GM12878 (cell line): ENCODE results near the gene ARMC6.

Experiments
- CHD2 ChIP-seq: IDR thresholded peaks from 2 replicates; pipeline ENCODE4 v1.6.1; 2011; ENCODE audit warnings: low read depth, low read length, improper control_type of control experiment, borderline replicate concordance
- POLR2A ChIP-seq: IDR thresholded peaks from 2 replicates; pipeline ENCODE4 v1.6.1; 2011; ENCODE audit warnings: low read depth, mild to moderate bottlenecking, low read length
- TF ChIP-seq, protein P1 (sequence below), 3 experiments: IDR thresholded peaks in 2 of 3; conservative IDR thresholded peaks in 1 of 3; 2 replicates each; pipeline ENCODE4 v1.5.1; 2011; ENCODE audit warnings: low read depth in 3 of 3, low read length in 3 of 3, mild to moderate bottlenecking in 3 of 3, control low read depth in 2 of 3, moderate library complexity in 2 of 3, inconsistent platforms in 1 of 3, mixed read lengths in 1 of 3; ENCODE audit not compliant: control insufficient read depth in 2 of 3, insufficient read depth in 1 of 3; ENCODE audit errors: extremely low read depth in 1 of 3
- TF ChIP-seq, protein P2 (sequence below): fragments of 450-650 bp; IDR thresholded peaks from 2 replicates; pipeline ENCODE4 v1.6.1; 2018; ENCODE audit warnings: mild to moderate bottlenecking, low read depth, moderate library complexity; ENCODE audit not compliant: partially characterized antibody

DNA sequence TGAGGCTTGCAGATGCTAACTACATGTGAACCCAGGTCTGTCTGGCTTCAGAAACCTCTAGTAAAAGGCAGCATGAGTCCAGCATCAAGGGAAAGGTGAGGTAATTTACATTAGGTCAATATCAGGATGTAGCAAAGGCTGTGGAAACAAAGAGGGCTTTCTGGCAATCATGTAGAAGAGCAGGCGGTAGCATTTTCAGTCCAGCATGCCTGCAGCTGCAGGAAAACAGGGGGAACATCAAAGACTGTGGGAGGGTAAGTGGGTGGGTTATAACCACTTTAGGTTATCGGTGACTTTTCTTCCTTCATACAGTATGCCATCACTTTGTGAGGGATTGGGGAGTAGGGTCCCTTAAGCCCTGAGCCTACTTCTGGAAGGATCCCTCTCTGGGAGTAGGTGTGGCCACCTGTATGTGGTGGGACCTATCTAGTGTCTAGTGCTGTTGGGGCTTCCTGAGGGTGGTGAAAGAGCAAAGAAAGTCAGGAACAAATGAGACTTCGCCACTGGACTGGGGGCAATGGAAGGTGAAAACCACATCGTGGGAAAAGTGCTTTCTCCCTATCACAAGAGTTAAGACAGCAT is 10.9 kb upstream of the ARMC6 start:
- TF ChIP-seq, protein P1, sequence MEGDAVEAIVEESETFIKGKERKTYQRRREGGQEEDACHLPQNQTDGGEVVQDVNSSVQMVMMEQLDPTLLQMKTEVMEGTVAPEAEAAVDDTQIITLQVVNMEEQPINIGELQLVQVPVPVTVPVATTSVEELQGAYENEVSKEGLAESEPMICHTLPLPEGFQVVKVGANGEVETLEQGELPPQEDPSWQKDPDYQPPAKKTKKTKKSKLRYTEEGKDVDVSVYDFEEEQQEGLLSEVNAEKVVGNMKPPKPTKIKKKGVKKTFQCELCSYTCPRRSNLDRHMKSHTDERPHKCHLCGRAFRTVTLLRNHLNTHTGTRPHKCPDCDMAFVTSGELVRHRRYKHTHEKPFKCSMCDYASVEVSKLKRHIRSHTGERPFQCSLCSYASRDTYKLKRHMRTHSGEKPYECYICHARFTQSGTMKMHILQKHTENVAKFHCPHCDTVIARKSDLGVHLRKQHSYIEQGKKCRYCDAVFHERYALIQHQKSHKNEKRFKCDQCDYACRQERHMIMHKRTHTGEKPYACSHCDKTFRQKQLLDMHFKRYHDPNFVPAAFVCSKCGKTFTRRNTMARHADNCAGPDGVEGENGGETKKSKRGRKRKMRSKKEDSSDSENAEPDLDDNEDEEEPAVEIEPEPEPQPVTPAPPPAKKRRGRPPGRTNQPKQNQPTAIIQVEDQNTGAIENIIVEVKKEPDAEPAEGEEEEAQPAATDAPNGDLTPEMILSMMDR (IDR thresholded peaks at IDR 0.05 in 2 of 3, conservative IDR thresholded peaks at IDR 0.05 in 1 of 3; ENCODE audit: control insufficient read depth in 2 of 3, extremely low read depth in 1 of 3, insufficient read depth in 1 of 3, low read depth in 3 of 3, low read length in 3 of 3), result no peak
- TF ChIP-seq CHD2 (no peak), POLR2A (no peak)
- TF ChIP-seq, protein P2, sequence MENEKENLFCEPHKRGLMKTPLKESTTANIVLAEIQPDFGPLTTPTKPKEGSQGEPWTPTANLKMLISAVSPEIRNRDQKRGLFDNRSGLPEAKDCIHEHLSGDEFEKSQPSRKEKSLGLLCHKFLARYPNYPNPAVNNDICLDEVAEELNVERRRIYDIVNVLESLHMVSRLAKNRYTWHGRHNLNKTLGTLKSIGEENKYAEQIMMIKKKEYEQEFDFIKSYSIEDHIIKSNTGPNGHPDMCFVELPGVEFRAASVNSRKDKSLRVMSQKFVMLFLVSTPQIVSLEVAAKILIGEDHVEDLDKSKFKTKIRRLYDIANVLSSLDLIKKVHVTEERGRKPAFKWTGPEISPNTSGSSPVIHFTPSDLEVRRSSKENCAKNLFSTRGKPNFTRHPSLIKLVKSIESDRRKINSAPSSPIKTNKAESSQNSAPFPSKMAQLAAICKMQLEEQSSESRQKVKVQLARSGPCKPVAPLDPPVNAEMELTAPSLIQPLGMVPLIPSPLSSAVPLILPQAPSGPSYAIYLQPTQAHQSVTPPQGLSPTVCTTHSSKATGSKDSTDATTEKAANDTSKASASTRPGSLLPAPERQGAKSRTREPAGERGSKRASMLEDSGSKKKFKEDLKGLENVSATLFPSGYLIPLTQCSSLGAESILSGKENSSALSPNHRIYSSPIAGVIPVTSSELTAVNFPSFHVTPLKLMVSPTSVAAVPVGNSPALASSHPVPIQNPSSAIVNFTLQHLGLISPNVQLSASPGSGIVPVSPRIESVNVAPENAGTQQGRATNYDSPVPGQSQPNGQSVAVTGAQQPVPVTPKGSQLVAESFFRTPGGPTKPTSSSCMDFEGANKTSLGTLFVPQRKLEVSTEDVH, result no peak
